GM21576 (cell line): ENCODE data around the gene ECHDC3.
"Not testable (repeated sequence)": the region's sequence is repeated elsewhere in the genome, so short reads cannot be mapped to it uniquely, and the experiment has no call there.

Source experiments
- ATAC-seq: cut with Tn5 transposase; IDR thresholded peaks from one replicate; pipeline ENCODE4 v1.9.1; 2021; ENCODE audit warnings: mild to moderate bottlenecking, moderate library complexity; ENCODE audit not compliant: unreplicated experiment

ECHDC3 gene

DNA sequence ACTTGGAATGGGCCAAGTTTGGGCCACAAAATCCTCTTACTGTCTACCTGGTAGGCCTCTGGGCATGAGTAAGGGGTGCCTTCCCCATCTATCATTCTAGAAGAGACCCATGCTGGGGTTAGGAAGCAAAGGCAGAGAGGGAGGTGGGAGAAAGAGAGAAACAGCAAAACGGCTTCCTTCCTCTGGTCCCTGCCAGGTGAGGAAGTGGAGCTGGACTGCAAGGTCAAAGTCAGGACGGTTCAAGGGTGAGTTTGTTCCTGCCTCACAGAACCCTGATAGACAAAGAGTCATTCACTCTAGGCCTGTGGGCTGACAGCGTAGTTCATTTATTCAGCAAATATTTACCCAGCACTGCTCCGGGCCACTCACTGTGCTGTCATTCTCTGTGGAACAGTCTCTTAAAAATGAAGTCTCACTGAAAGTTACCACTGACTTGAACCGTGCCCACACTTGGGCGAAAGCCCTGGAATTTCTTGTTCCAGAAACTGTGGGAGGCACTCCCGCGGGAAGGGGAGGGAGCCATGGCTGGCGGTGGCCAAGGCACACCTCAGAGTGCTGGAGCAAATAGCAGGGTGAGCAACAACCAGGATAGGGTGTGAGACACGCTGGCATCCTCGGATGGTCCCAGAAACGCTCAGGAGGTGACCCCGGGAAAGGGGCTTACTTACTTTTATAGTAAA, 26.2 kb upstream of the ECHDC3 start:
- ATAC-seq = no peak

DNA sequence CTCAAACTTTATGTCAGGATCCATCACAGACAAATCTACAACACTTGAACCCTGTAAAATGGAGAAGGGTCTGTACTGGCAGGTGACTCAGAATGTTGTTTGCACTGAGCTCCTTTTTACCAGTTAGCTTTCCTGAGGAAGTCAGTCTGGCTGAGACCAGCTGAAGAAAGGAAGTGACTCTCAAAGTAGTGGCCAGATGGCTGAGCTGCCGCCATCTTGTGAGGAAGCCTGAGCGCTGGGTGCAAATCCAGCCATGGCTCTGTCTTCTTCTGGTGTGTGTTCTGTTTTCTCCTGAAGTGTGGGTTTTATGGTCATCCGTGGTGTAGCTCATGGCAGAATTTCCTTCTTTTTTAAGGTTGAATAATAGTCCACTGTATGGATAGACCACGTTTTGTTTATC, 25.5 kb upstream of the ECHDC3 start:
- ATAC-seq = no peak

DNA sequence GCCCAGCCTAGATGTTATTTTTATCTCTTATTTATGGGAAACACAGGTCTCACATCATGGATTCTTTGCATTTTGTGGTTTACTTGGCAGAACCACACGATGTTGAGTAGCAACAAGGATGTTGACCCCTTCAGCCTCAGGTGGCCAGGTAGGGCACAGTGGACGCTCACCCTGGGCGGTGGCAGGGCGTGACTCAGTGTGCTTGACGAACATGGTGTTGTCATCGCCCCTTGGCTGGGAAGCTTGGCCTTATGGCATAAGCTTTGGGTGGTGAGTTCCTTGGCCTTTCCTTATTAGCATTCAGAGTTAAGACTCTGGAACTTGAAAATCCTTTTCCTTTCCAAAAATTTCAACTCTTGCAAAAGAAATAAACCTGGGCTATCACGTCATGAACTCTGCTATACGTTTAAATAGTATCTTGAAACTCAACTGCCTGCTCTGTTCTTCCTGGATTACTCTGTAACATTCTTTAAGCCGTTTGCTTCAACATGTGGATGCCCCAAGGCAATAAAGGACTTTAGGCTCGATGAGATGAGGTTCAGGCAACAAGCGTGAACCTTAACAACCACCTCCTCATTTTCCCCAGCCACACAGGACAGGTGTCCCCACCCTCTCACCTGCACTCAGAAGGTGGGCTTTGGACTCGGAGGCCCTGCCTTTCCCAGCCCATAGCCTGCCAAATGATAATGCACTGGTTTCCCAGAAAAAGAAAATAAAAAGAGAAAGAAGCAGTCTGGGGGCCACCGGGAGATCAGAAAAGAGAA, 22.5 kb upstream of the ECHDC3 start:
- ATAC-seq = no peak

DNA sequence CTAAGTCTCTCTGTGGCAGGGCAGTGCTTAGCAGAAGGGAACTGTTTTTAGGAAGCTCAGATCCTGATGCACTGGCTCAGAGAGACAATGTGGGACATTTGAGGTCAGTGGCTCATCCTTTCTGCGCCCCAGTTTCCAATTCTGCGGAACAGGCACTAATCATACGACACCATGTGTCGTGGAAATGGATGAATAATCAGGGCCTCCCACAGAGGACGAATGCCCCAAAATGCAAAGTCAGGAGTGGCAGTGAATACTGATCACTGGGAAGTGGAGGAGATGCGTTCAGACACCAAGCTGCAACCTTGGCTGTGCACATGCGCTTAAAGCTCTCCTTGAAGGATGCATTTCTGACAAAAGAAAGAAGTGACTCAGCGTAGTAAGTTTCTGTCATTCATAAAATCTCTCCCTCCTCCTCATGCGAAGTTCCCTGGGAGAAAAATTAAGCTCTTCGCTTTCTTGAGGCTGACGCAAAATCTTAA, 21.9 kb upstream of the ECHDC3 start:
- ATAC-seq = no peak

DNA sequence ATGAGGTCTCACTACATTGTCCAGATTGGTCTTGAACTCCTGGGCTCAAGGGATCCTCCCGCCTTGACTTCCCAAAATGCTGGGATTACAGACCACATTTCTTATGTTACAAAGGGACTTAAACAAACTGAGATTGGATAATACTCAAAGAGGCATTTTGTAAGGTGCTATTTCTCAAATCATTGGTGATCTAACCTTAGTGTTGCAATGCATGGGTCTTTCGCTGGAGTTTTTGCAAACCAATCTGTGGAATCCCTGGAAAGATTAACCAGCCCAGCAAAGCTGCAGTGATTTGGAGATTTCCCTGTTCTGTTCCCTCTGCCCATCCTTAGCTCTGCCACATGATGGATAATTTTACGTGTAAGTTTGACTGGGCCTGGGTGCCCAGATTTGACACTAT, 20.4 kb upstream of the ECHDC3 start:
- ATAC-seq = no peak

DNA sequence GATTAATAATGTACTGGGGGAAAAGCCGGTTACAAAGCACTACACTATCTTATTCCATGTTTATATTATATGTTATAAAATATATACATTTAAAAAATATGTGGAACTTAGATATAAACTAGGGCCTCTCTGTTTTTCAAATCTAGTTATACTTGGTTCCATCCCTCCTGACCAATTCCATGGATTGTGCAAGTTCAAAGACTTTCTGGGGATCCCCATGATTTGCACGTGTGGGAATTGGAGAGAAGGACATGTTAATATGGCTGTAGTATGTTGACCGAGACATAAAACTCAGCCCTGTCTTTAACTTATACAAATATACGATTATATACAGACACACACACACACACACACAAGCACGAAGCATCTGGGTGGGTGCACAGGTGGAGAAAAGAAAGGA, 18.8 kb upstream of the ECHDC3 start:
- ATAC-seq = no peak

DNA sequence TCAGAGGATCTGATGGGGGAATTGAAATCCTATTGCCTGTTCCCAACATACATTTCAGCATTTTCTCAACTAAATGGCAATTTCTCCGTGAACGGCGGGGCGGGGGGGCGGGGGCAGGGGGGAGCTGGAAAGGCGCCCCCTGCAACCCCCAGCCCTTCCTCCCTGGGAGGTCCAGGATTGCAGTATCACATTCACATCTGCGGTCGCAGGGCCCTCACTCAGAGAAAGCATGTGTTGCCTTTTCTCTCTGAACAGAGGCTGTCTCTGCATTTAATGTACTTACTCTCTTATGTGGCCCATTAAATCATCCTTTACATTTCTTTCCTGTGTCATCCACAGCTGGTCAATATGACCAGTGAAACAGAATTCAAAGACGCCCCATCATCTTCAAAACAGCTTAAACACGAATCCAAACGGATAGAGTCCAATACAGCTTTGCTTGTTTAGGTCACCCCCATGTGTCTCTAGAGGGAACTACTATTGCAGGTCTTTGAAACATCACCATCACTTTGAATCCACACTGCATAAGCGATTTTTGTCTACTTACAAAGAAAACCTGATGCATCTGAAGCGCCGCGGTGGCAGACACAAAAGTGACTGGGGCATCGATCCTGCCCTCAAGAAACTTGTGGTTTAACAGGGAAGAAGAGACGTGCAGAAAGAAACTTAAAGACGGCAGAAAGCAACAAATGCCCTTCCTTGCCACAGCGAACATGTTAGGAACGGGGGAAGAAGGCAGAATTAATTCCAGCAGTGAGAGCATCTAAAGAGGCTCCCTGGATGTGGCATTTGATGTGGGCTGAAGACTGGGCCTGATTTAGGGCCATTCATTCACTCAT, 17.0 kb upstream of the ECHDC3 start:
- ATAC-seq = no peak

DNA sequence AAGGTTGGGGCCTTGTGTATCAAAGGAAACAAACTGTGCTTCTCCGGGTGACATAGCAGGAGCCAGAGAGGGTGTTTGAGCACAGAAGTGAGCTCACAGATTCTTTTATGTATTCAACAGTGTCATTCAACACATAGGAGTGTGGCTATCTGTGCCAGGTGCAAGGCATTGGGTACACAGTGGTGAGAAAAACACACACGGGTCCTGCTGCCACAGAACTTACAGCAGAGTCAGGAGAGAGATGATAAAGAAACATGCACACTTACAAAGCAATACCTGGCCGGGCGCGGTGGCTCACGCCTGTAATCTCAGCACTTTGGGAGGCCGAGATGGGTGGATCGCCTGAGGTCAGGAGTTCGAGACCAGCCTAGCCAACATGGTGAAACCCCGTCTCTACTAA, 16.3 kb upstream of the ECHDC3 start:
- ATAC-seq = no peak

DNA sequence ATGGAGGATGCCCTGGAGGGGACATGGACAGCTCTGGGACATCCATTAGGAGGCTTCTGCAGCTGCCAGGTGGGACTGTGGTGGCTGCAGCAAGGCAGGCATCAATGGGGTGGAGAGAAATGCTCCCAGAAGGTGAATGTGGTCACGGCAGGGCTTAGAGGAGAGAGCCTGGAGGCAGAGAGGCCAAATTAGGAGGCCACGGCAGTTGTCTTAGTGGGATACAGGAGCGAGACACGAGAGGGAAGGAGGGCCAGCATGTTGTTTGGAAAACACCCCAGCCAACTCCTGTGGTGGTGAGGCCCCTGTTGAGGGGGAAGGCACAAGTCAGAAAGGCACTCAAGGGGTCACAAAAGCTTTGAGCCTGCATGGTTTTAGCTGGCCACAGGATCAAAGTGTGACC, 14.6 kb upstream of the ECHDC3 start:
- no peak for ATAC-seq

DNA sequence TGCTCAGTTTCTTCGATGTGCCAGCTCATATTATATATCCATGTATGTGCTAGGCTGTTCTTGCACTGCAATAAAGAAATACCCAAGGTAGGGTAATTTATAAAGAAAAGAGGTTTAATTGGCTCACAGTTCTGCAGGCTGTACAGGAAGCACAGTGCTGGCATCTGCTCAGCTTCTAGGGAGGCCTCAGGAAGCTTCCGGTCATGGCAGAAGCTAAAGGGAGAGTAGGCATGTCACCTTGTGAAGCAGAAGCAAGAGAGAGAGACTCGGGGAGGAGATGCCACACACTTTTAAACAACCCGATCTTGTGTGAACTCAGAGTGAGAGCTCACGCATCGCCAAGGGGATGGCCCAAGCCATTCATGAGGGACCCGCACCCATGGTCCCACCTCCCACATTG, 13.8 kb upstream of the ECHDC3 start:
- no peak for ATAC-seq

DNA sequence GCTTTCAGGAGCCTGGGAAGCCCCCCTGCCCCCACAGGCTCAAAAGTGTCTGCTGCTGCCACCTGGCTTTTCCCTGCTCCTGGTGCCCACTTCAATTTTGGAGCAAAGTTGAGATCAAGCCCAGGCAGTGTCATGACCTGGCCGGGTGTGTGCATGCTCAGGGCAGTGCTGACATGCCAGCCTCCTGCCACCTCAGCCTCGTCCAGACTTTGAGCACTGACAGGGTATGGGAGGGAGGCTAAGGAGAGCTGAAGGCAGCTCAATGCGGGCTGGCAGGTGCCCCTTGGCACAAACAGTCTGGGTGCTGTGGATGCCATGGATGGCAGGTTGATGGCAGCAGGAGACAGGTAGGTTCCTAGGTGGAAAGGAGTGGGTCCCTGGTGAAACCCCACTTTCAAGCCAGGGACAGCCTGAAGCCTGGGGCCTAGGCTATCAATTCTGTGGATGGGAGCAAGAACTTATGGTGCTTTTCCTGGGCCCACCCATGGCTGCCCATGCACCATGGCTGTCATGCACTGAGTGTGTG, 12.3 kb upstream of the ECHDC3 start:
- ATAC-seq = no peak

DNA sequence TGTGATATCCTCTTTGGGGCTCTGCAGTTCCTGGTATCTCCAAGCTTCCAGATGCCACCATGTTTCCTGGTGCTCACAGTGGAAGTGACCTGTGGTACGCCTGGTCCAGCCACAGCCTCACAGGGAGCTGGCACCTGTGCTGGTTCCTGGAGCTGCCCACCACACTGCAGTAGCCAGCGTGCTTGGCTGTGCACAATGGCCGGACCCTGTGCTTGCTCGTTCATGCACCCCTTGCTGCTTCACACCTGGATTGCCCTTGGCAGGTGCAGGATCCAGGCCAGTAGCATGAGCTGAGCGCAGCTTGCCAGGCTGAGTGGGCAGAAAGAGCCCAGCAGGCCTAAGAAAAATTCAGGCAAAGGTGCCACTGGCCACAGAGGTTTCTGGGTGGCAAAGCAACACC, 11.4 kb upstream of the ECHDC3 start:
- no peak for ATAC-seq

DNA sequence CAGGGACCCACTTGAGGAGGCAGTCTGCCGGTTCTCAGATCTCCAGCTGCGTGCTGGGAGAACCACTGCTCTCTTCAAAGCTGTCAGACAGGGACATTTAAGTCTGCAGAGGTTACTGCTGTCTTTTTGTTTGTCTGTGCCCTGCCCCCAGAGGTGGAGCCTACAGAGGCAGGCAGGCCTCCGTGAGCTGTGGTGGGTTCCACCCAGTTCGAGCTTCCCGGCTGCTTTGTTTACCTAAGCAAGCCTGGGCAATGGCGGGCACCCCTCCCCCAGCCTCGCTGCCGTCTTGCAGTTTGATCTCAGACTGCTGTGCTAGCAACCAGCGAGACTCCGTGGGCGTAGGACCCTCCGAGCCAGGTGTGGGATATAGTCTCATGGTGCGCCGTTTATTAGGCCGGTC, 5.4 kb upstream of the ECHDC3 start:
- not testable (repeated sequence) for ATAC-seq

DNA sequence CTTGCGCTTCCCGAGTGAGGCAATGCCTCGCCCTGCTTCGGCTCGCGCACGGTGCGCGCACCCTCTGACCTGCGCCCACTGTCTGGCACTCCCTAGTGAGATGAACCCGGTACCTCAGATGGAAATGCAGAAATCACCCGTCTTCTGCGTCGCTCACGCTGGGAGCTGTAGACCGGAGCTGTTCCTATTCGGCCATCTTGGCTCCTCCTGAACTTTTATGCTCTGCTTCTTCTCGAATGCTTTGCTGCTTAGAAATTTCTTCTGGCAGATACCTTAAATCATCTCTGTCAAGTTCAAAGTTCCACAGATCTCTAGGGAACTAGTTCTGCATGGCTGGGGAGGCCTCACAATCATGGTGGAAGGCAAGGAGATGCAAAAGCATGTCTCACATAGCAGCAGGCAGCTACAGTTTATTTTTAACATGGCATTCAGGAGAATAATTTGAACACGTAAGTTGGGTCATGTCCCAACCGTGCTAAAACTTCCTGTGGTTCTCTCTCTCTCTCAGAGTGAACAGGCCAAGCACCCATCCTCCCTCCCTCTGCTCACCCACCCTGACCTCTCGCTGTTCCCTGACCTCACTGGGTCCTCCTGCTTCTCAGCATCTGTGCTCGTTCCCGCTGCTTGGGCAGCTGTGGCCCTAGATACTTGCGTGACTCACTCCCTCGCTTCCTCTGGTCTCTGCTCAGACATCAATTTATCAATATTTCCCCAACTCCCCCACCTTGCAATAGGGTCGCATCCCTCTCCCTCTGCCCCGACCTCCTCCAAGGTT, 4.7 kb upstream of the ECHDC3 start:
- ATAC-seq = not testable (repeated sequence)

DNA sequence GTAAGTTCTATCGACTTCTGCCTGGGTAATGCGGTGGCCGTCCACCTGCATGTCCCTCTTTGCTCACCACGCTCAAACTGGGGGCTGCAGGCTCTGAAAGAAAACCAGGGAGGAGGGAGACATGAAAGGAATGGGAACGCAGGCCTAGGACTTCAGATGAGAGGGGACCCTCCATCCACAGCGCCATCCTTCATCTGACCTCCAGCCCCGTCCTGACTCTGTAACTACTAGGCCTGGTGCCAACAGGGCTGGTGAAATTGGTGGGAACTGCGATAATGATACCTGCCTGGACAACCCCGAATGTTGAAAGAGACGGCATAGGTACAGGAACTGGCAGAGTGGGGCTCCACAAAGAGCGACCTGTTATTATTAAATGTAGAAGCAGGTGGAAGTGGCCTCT, 1.3 kb upstream of the ECHDC3 start:
- ATAC-seq = no peak

DNA sequence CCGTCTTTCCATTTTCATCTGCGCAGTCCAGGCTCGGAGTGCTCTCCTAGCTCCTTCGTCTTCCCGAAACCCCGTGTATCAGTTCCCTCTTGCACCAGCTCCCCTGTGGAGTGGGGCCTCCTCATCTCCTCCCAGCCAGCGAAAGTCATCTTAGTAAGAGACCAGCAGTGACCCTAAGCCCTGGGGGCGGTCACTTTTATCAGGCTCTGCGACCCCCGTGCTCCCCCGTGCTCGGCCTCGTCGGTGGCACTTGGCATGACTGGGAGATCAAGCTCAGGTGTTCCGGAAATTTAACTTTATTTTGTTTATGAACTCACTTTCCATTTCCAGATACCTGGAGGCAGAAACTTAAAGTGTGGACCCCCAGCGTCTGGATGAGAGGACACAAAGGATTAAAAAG, 574 bp upstream of the ECHDC3 start:
- ATAC-seq = no peak

DNA sequence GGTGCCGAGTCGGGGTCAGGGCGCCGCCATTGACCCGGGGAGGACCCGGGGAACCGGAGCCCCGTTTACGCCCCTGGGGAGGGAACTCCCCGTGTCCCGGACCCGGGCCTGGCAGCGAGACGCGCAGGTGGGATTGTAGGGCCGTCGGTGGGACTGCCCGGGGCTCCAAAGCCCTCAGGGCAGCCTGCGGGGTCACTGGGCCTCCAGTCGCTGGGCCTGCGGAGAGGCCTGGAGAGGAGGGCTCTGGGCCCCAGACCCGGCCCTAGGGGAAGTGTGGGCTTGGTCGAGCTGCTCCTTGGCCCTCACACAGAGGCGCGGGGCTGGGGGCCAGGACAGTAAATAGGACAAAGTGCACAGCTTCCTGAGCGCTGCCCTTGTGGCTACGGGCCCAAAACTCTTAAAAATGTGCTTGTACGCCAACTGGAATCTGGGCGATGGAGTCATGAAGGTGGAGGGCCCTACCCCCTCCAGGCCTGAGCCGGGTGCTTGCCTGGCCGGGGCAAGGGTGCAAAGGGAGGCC, 657 bp downstream of the ECHDC3 start:
- ATAC-seq = peak; percentile 18

DNA sequence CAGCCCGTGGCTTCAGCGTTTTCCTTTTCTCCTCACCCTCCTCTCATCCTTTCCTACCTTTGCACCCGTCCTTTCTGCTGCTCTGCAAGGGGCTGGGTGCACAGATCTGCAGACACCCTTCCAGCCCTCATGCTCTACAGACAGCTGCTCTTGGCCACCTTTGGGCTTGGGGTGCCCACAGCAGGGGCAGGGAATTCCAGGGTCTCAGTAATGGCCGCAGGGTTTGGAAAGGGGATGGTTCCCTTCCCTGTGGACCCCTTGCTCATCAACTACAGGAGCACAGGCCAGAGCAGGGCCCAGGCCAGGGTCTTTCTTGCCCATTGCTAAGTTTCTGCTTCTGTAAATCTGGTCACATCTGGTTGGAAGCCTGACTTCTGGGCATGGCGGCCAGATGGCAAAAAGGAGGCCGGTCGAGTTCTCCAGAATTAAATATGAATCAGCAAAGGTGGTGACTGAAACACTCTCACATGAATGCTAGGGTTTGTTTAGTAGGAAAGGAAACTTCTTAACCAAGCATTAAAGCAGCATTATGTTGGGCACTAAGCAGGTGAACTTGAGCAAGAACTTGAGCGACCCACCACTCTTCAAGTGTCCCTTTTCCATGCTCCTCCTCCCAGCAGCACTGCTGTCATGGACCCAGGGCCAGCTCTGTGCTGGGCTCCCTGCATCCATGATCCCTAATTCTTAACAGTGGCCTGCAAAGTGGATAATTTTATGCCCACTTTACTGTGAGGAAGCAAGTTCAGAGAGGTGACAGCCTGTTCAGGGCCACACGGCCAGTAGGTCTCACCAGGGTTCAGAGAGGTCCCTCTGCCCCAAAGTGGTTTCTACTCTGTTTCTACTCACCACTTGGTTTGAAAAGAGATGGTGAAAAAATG, 1.5 kb downstream of the ECHDC3 start:
- ATAC-seq = no peak

DNA sequence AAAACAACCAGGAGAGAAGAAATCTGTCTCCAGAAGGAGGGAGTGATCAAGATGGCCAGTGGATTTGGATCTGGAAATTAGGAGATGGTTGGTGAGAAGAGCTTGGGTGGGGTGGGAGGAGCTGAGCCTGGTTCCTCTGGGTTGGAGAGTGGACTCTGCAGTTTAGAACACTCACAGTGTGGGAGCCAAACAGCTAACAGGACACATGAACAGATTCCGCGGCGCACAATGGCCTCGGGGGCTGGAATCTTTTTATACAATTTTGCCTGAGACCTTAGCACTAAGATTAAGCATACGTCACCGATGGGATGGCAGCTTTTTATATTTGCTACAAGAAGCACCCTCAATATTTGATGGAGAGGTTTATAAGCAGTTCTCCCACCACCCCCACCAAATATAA, 2.9 kb downstream of the ECHDC3 start:
- no peak for ATAC-seq
